RWPE2 (cell line): Measurements from ENCODE around the gene ZKSCAN5.

Experiments used
- ATAC-seq: fragments of 200-7000 bp; cut with Tn5 transposase; 3 replicates; pipeline ENCODE4 v1.9.1; 2021; ENCODE audit warnings: low read depth
- DNase-seq: peaks from one replicate; pipeline ENCODE4 v3.0.0-alpha.2; 2020; ENCODE audit warnings: low spot score
- H3K27ac ChIP-seq: fragments of 450-650 bp; 2 replicates; pipeline ENCODE4 v1.5.1; 2017; ENCODE audit warnings: mild to moderate bottlenecking; ENCODE audit not compliant: poor library complexity, severe bottlenecking
- H3K27me3 ChIP-seq: fragments of 250-450 bp; sonication (Bioruptor Pico); 2 replicates; pipeline ENCODE4 v1.5.1; 2021; ENCODE audit warnings: mild to moderate bottlenecking, moderate library complexity; ENCODE audit not compliant: insufficient read depth, poor library complexity, severe bottlenecking
- H3K36me3 ChIP-seq: fragments of 250-450 bp; sonication (Bioruptor Pico); 2 replicates; pipeline ENCODE4 v1.5.1; 2020; ENCODE audit warnings: low read depth, mild to moderate bottlenecking, moderate library complexity
- H3K4me1 ChIP-seq: fragments of 250-450 bp; sonication (Bioruptor Pico); 2 replicates; pipeline ENCODE4 v1.5.1; 2021; ENCODE audit warnings: mild to moderate bottlenecking, moderate library complexity; ENCODE audit not compliant: insufficient read depth, poor library complexity, severe bottlenecking
- H3K4me3 ChIP-seq: fragments of 250-450 bp; sonication (Bioruptor Pico); 2 replicates; pipeline ENCODE4 v1.5.1; 2021; ENCODE audit warnings: mild to moderate bottlenecking, moderate library complexity; ENCODE audit not compliant: severe bottlenecking
- H3K9me3 ChIP-seq: fragments of 250-450 bp; sonication (Bioruptor Pico); 2 replicates; pipeline ENCODE4 v1.5.1; 2021; ENCODE audit warnings: mild to moderate bottlenecking, moderate library complexity; ENCODE audit not compliant: severe bottlenecking
- TF ChIP-seq, protein P1 (sequence below): fragments of 450-650 bp; IDR thresholded peaks from one replicate; pipeline ENCODE4 v1.5.1; 2017; ENCODE audit warnings: mild to moderate bottlenecking, moderate library complexity; ENCODE audit not compliant: poor library complexity, severe bottlenecking

ZKSCAN5 gene

GRCh38 chr7:99571768-99572167, 67.3 kb downstream of the ZKSCAN5 start:
- H3K36me3 ChIP-seq: peaks cover 78% of the 10 kb centered on the region
- no peak overlapping the region for H3K27ac ChIP-seq
- no peaks in the 10 kb centered on the region for H3K4me1 ChIP-seq
- no peaks in the 10 kb centered on the region for H3K9me3 ChIP-seq
- TF ChIP-seq, protein P1, sequence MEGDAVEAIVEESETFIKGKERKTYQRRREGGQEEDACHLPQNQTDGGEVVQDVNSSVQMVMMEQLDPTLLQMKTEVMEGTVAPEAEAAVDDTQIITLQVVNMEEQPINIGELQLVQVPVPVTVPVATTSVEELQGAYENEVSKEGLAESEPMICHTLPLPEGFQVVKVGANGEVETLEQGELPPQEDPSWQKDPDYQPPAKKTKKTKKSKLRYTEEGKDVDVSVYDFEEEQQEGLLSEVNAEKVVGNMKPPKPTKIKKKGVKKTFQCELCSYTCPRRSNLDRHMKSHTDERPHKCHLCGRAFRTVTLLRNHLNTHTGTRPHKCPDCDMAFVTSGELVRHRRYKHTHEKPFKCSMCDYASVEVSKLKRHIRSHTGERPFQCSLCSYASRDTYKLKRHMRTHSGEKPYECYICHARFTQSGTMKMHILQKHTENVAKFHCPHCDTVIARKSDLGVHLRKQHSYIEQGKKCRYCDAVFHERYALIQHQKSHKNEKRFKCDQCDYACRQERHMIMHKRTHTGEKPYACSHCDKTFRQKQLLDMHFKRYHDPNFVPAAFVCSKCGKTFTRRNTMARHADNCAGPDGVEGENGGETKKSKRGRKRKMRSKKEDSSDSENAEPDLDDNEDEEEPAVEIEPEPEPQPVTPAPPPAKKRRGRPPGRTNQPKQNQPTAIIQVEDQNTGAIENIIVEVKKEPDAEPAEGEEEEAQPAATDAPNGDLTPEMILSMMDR: no peak
- H3K4me3 ChIP-seq: no peak overlapping the region
- ATAC-seq (no peak), DNase-seq (no peak)
- H3K27me3 ChIP-seq: peaks cover 2% of the 10 kb centered on the region

DNA sequence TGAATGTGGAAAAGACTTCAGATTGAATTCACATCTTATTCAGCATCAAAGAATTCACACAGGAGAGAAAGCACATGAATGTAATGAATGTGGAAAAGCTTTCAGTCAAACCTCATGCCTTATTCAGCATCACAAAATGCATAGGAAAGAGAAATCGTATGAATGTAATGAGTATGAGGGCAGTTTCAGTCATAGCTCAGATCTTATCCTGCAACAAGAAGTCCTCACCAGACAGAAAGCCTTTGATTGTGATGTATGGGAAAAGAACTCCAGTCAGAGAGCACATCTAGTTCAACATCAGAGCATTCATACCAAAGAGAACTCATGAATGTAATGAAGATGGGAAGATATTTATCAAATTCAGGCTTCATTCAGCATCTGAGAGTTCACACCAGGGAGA, 68.8 kb downstream of the ZKSCAN5 start:
- Histone ChIP-seq H3K36me3 (peaks cover 66% of the 10 kb centered on the region), H3K9me3 (no peaks in the 10 kb centered on the region), H3K4me1 (no peaks in the 10 kb centered on the region), H3K27ac (no peak overlapping the region), H3K27me3 (peaks cover 2% of the 10 kb centered on the region), H3K4me3 (no peak overlapping the region)
- ATAC-seq: no peak
- DNase-seq: no peak
- TF ChIP-seq, protein P1: no peak

DNA sequence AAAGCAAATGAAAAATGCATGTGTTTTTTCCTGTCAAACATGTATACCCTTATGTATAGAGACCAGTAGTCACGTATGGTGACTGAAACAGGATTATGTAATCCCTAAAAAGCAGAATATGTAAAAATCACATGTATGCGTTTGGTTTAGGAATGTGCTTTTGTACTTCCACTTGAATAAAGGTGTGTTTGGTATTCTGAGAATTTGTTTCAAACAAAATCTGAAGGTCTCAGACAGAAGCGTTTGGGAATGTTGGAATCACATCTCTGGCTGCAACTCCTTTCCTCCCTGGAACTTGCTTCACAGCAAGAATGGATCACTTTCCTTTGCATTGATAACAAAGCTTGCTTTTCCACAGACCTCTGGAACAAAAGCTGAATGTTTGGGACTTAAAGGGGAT, 71.8 kb downstream of the ZKSCAN5 start:
- Histone ChIP-seq H3K27me3 (no peaks in the 10 kb centered on the region), H3K4me3 (no peak overlapping the region), H3K9me3 (no peaks in the 10 kb centered on the region), H3K36me3 (peaks cover 36% of the 10 kb centered on the region), H3K27ac (no peak overlapping the region), H3K4me1 (no peaks in the 10 kb centered on the region)
- DNase-seq (no peak), ATAC-seq (no peak)
- TF ChIP-seq, protein P1: no peak

DNA sequence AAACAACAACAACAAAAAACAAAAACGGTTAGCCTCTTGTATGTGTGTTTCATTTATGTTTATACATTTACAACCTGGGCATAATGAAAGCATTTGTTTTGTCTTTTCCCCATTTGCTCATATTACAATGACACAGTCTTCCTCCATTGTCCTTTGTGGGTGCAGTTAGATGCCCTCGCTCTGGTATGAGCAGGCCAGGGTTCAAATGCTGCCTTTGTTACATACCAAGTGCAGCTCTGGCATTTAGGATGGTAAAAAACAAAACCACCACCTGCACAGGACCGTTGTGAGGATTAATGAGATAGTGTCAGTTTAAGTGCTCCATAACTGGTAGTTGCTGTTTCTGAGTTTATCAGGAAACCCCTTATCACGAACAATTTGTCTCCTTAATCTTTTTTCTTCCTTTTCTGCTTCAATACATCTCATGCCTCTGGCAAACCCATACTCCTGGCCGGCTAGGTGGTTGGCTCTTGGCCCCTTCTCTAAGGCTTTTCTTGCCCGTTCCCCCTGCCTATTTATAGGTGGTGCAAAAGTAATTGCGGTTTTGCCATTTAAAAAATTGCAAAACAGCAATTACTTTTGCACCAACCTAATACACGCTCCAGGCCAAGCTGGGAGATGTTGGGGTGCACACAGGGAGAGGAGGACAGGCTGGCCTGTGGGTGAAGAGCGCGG, 75.0 kb downstream of the ZKSCAN5 start:
- DNase-seq (no peak), ATAC-seq (no peak)
- Histone ChIP-seq H3K4me1 (no peaks in the 10 kb centered on the region), H3K27ac (no peak overlapping the region), H3K36me3 (peaks cover 6% of the 10 kb centered on the region), H3K27me3 (no peaks in the 10 kb centered on the region), H3K4me3 (no peak overlapping the region), H3K9me3 (no peaks in the 10 kb centered on the region)
- TF ChIP-seq, protein P1: no peak
